HG02763 (cell line): ENCODE measurements around the gene PXT1.
"Not testable (repeated sequence)": the region's sequence is repeated elsewhere in the genome, so short reads cannot be mapped to it uniquely, and the experiment has no call there.

ENCODE experiments used
- ATAC-seq: cut with Tn5 transposase; IDR thresholded peaks from one replicate; pipeline ENCODE4 v1.9.1; 2021; ENCODE audit warnings: mild to moderate bottlenecking, moderate library complexity; ENCODE audit not compliant: unreplicated experiment

Gene PXT1

DNA sequence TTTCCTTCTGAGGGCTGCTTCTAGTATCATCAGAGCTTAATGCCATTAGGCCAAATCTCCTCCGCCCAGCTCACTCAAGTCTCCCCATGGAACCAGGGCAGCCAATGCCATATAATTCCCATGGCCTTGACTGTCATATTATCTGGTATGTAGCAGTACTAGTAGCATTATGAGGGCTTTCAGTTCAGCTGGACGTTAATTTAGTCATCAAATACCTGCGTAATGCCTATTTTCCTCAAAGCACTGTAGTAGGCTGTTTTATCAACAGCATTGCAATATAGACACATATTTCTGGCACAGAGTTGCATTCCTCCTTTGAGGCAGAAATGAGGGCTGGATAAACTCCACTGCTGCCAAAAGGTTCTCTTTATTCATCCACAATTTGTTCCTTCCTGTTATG lies 1.8 kb upstream of the PXT1 start:
- ATAC-seq: no peak

- no peak for ATAC-seq
These were observed 1.1 kb upstream of the PXT1 start for GRCh38 chr6:36443471-36444428.

DNA sequence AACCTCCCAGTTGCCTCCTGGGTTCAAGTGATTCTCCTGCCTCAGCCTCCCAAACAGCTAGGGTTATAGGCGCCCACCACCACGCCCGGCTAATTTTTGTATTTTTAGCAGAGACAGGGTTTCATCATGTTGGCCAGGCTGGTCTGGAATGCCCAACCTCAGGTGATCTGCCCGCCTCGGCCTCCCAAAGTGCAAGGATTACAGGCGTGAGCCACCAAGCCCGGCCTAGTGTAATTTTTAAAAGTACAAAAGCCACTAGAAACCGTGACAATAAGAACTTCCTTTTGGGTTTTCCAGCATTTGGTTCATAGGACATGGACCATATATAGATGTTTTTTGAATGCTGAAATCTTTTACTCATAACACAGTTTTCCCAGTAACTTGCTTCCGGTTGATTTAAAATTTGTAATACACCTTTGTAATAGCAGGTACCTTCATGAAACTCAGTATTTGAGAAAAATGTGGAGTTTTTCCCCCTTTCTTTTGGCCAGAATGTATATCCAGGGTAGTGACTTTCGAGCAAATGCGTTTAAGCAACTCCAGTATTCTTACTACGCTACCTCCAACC lies 467 bp downstream of the PXT1 start:
- ATAC-seq: no peak

- ATAC-seq: peak; percentile 65
These were observed 1.3 kb downstream of the PXT1 start for GRCh38 chr6:36441307-36441894.

DNA sequence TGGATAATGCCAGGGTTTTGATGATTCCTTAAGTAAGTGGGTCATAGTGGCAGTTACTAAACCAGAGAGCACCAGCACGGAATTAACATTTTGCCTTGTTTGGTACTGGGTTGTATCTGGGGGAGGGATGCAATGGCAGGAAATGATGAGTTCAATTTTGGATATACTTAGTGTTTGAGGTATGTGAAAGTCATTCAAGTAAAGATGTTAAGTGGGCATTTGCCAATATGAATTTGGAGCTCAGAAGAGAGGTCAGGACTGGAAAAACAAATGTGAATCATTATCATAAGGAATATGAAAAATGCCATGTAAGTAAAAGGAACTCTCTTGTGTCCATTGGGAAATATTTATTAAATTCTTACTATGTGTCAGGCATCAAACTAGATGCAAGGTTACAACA lies 6.2 kb downstream of the PXT1 start:
- ATAC-seq: no peak

DNA sequence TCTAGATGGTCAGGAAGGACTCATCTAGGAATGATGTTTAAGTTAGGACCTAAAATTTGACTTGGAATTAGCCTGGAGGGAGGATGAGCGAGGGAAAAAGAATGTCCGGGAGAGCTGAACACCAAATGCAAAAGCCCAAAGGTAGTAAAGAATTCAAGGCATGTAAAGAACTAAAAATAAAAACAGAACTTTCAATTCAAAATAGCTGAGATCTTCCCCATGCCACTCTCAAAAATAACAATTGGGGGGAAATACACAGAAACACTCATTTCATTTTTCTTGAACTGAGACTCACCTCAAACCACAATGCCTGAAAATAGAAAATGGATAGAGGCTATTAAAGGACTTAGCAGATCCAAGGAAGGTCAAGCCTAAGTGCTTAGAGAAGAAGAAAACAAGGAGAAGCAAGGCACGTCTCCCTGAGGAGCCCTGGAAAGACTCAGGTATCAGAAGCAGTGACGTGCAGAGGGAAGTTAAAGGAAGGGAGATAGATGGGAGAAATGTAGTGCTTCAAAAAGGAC lies 10.4 kb downstream of the PXT1 start:
- ATAC-seq: no peak

- ATAC-seq: no peak
These were observed 11.5 kb downstream of the PXT1 start for GRCh38 chr6:36431197-36431596.

DNA sequence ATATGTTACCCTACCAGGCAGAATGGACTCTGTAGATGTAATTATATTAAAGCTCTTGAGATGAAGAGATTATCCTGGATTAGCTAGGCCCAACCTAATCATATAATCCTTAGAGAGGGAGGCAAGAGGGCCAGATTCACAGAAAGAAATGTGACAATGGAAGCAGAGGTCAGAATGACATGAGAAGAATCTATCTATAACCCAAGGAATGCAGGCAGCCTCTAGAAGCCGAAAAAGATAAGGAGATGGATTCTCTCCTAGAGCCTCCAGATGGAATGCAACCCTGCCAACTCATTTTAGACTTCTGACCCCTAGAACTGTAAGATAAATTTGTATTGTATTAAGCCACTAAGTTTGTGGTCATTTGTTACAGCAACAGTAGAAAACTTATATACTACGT lies 12.3 kb downstream of the PXT1 start:
- no peak for ATAC-seq

DNA sequence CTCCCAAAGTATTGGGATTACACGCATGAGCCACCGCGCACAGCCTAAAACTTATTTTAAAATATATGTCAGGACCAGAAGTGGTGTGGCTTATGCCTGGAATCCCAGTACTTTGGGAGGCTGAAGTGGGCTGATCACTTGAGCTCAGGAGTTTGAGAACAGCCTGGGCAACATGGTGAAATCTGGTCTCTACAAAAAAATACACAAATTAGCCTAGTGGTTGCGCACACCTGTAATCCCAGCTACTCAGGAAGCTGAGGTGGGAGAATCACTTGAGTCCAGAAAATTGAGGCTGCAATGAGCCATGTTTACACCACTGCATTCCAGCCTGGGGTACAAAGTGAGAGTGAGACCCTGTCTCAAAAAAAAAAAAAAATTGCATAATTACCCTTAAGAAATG lies 13.7 kb downstream of the PXT1 start:
- no peak for ATAC-seq

- no peak for ATAC-seq
These were observed 16.0 kb downstream of the PXT1 start for GRCh38 chr6:36426622-36427021.

DNA sequence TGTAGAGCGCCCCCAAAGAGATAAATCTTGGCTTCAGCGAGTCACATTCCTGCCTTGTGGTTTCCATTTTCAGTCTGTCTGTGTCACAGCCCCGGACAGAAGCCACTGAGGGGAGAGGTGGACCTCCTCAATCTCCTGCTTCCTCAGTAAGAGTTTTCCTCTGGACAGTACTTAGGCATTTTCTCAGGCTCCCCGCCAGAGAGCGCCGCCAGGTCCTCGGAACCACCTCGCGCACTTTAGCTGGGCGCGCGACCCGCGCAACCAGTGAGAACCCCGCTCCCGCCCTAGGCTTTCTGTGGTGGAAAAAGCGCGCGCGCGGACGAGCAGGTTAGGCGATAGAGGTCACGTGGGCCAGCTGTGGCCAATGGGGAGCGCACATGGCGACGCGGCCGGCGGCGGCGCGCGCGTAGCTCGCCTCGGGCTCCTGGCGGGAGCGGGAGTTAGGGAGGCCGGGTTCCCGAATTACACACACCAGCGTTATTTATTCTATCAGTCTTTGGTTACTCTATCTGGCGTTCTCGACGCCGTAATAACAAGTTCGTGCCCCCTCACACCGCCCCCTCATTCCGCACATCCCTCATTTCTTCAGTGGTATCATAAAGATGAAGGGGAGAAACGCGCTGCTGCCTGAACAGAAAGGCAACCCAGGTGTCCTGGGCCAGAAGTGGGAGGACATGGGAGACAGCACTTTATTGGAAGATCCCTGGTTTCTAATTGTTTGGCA lies 19.4 kb downstream of the PXT1 start:
- ATAC-seq: peak; percentile 92

DNA sequence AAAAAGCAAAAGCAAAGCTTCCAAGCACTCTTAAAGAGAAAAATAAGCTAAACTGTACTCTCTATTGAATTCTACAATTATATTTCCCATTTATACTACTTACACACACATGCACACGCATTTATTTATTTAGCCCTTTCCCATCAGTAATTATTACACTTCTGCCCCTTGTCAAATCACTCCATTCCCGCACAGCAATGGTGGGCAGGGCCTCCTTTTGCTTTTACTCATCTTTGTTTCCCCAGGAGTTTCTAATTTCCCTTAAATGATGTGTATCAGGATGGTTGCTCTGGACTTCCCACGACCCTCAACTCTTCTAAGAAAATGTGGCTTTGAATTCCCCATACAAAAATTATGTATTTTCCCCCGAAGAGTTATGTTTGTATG lies 19.9 kb downstream of the PXT1 start:
- no peak for ATAC-seq

DNA sequence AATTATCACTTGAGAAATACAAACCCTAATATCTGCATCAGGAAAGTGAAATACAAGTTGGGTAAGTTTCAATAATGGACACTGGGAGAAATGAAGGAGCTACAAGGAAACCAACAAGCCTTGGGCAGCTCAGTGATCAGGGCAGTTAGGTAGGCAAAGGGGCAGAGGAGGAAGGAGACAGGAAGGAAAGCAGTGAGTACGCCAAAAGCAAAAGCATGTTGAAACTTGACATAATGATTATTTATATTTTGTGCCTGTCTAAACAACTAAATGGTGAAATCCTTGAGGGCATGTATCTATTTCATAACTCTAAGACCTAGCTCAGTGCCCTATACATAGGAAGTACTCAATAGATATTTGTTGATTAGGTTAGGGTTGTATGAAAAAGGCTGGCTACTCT lies 23.3 kb downstream of the PXT1 start:
- no peak for ATAC-seq

DNA sequence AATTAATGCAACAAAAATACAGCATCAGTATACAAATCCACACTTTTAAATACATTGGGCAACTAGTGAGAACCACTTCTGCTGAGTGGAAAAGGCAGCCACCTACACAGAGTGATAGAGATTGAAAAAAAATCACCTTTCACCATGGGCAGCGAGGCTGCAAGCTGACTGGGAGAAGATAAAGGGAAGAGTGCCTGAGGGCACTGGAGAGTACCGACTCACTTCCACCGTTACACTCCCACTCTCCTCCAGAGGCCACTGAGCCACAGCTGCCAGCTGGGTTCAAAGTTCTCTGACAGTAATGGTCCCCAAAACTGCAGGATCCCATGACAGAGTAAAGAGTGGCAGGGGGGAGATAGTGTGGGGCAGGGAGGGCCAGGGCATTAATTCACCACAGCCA lies 24.1 kb downstream of the PXT1 start:
- ATAC-seq: no peak

DNA sequence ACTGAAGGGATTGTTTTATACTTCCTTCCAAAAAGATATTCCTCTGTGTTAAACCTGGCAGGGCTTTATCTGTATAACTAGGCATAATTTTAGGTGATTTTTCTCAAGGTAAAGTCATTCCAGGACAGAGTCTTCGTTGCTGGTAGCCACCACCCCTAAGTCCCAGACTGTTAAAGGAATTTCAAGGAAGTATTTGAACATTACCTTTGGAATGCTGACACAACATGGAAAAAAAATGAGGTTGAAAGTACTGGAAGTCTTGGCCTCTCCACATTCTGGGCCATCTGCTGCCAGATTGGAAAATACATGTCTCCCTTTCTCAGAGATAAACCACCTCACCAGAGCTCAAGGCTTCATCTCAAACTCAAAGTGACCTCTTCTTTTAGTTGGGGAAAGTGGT lies 28.2 kb downstream of the PXT1 start:
- no peak for ATAC-seq

DNA sequence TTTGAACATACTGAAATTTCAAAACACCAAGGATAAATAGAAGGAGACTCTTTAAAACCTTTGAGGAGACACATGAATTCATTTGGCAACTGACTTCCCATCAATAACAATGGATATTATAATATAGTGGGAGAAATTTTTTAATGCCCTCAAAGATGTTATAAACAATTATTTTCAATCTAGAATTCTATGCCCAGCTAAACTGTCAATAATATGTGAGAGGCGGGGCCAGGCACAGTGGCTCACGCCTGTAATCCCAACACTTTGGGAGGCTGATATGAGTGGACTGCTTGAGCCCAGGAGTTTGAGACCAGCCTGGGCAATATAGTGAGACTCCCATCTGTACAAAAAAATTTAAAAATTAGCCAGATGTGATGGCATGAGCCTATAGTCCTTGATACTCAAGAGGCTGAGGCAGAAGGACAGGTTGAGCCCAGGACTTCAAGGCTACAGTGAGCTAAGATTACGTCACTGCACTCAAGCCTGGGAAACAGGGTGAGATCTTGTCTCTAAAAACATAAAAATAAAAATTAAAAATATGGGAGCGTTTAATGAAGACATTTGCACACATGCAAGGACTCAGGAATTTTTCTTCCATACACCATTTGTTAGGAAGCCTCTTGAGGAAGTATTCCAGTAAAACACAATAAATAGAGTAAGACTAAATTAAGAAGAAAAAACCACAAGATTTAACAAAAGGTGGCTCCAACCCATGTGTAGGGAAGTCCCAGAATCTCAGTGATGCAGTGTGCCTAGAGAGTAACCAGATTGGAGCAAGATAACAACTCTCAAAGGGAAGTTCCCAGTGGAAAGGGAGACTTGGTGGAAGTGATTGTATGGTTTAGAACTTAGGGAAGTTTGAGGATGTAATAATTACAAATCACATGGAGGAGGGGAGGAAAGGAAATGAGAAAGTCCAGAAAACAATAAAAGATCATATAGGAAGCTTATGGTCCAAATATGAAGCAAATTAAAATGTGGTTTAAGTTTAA lies 28.9 kb downstream of the PXT1 start:
- ATAC-seq: no peak

DNA sequence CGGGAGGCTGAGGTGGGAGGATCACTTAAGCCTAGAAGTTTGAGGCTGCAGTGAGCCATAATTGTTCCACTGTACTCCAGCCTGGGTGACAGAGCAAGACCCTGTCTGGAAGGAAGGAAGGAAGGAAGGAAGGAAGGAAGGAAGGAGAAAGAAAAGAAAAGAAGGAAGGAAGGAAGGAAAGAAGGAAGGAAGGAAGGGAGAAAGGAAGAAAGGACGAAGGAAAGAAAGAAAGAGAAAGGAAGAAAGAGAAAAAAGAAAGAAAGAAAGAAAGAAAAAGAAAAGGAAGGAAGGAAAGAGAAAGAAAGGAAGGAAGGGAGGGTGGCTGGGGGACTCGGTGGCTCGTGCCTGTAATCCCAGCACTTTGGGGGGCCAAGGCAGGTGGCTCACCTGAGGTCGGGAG lies 32.9 kb downstream of the PXT1 start:
- ATAC-seq: not testable (repeated sequence)

GRCh38 chr6:36404164-36404563 lies 38.5 kb downstream of the PXT1 start:
- ATAC-seq: no peak

- ATAC-seq: no peak
These were observed 40.2 kb downstream of the PXT1 start for GRCh38 chr6:36402481-36402880.

- ATAC-seq: no peak
These were observed 42.7 kb downstream of the PXT1 start for GRCh38 chr6:36399970-36400369.
